Activated B cell treated with CpG ODN at 0.5 μM for 24 hours (primary cell): ENCODE data around the gene BSDC1. TPM values are rescaled to one million over a fixed set of nuclear protein-coding genes. Genes with fewer than 3 reads are reported as not detected.
"Not testable (repeated sequence)": the region's sequence is repeated elsewhere in the genome, so short reads cannot be mapped to it uniquely, and the experiment has no call there.

Experiments used
- ATAC-seq: fragments of 200-7000 bp; cut with Tn5 transposase; one replicate; pipeline ENCODE4 v1.10.0; 2021; ENCODE audit warnings: low read depth, mild to moderate bottlenecking, moderate library complexity
- CTCF ChIA-PET: fragments of 350-600 bp; sonication (Branson Sonifier 250); formaldehyde crosslinking; loops from one replicate; lab custom pipeline; 2021; ENCODE audit warnings: antibody characterized with exemption; lab: Charles Lee
- POLR2A ChIA-PET: fragments of 350-600 bp; sonication (Branson Sonifier 250); formaldehyde crosslinking; loops from one replicate; lab custom pipeline; 2021; ENCODE audit warnings: antibody characterized with exemption; lab: Charles Lee
- DNase-seq: peaks from one replicate; pipeline ENCODE4 v3.0.0; 2022
- H3K27ac Mint-ChIP-seq: one replicate; pipeline ENCODE4 v1.8.0; 2020; ENCODE audit warnings: mixed read lengths
- H3K27me3 Mint-ChIP-seq: one replicate; pipeline ENCODE4 v1.8.0; 2021; ENCODE audit warnings: mixed read lengths
- H3K36me3 Mint-ChIP-seq: one replicate; pipeline ENCODE4 v1.8.0; 2021; ENCODE audit warnings: low read depth, mixed read lengths
- H3K4me1 Mint-ChIP-seq: one replicate; pipeline ENCODE4 v1.8.0; 2021; ENCODE audit warnings: mixed read lengths
- H3K4me3 Mint-ChIP-seq: one replicate; pipeline ENCODE4 v1.8.0; 2020; ENCODE audit warnings: mild to moderate bottlenecking, mixed read lengths
- H3K9me3 Mint-ChIP-seq: one replicate; pipeline ENCODE4 v1.8.0; 2020; ENCODE audit warnings: mixed read lengths
- intact Hi-C: fragments of 100-400 bp; cut with micrococcal nuclease; formaldehyde crosslinking; loops from one replicate; pipeline ENCODE4 v1.15.1; 2024
- total RNA-seq: library from RNA; stranded (reverse); gene quantifications from 2 replicates; pipeline ENCODE4 v1.2.3, GENCODE V29; 2022
- TF ChIP-seq, protein P1 (sequence below): fragments of 200-600 bp; IDR thresholded peaks from one replicate; pipeline ENCODE4 v1.8.0; 2022; ENCODE audit warnings: antibody characterized with exemption, mild to moderate bottlenecking

The BSDC1 gene
- total RNA-seq, 1 donor from 2014 or later = 72.2 TPM

DNA sequence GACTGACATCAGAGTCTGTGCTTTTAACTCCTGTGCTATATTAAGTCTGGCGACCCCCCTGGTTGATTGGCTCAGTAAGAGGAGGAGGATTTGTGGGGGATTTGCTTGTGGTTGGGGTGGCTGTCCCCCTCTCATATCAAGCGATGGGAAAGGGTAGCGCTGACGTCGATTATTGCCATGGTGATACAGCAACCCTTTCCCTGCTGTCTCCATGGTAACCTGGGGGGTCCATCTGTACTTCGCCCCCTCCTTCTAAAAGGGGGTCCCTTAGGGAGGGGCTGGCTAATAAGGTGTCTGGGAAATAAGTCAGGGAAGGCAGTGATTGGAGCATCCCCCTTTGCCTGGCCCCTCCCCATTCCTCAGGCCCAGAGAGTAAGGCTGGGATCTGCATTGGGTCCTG, 36.6 kb downstream of the BSDC1 start:
- Mint-ChIP-seq H3K27ac (no peak overlapping the region), H3K4me1 (peaks cover 29% of the 10 kb centered on the region)

DNA sequence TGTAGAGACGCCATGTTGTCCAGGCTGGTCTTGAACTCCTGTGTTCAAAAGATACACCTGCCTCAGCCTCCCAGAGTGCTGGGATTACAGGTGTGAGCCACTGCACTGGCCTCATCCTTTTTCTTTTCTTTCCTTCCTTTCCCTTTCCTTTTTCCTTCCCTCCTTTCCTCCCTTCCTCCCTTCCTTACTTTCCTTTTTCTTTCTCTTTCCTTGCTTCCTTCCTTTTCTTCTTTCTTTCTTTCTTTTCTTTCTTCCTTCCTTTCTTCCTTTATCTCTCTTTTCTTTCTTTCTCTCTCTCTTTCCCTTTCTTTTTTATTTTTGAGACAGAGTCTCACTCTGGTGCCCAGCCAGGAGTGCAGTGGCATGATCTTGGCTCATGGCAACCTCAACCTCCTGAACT, 37.8 kb downstream of the BSDC1 start:
- TF ChIP-seq, protein P1, sequence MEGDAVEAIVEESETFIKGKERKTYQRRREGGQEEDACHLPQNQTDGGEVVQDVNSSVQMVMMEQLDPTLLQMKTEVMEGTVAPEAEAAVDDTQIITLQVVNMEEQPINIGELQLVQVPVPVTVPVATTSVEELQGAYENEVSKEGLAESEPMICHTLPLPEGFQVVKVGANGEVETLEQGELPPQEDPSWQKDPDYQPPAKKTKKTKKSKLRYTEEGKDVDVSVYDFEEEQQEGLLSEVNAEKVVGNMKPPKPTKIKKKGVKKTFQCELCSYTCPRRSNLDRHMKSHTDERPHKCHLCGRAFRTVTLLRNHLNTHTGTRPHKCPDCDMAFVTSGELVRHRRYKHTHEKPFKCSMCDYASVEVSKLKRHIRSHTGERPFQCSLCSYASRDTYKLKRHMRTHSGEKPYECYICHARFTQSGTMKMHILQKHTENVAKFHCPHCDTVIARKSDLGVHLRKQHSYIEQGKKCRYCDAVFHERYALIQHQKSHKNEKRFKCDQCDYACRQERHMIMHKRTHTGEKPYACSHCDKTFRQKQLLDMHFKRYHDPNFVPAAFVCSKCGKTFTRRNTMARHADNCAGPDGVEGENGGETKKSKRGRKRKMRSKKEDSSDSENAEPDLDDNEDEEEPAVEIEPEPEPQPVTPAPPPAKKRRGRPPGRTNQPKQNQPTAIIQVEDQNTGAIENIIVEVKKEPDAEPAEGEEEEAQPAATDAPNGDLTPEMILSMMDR = no peak
- CTCF ChIA-PET = no interaction called here
- H3K36me3 Mint-ChIP-seq = no peaks in the 10 kb centered on the region
- intact Hi-C loops = no loop called here
- no peaks in the 10 kb centered on the region for H3K27me3 Mint-ChIP-seq
- no peak for ATAC-seq
- peaks cover 28% of the 10 kb centered on the region for H3K4me1 Mint-ChIP-seq
- no peak for DNase-seq
- no peak overlapping the region for H3K4me3 Mint-ChIP-seq
- H3K27ac Mint-ChIP-seq = no peak overlapping the region
- H3K9me3 Mint-ChIP-seq = no peaks in the 10 kb centered on the region
- POLR2A ChIA-PET = interaction anchor here (2.4 kb wide), 1 partner anchor 16 kb away, joined by 9 read pairs; no protein-coding TSS in a partner anchor

More for the DNA sequence above, 36.6 kb downstream of the BSDC1 start:
- intact Hi-C loops = no loop called here
- ChIA-PET CTCF (no interaction called here), POLR2A (interaction anchor here (5.5 kb wide), 1 partner anchor 22 kb away, joined by 75 read pairs; the partner anchor contains the start of gene MARCKSL1)
- Mint-ChIP-seq H3K36me3 (no peaks in the 10 kb centered on the region), H3K9me3 (no peaks in the 10 kb centered on the region), H3K4me3 (no peak overlapping the region), H3K27me3 (no peaks in the 10 kb centered on the region)
- no peak for DNase-seq
- no peak for ATAC-seq
- TF ChIP-seq, protein P1 = no peak

DNA sequence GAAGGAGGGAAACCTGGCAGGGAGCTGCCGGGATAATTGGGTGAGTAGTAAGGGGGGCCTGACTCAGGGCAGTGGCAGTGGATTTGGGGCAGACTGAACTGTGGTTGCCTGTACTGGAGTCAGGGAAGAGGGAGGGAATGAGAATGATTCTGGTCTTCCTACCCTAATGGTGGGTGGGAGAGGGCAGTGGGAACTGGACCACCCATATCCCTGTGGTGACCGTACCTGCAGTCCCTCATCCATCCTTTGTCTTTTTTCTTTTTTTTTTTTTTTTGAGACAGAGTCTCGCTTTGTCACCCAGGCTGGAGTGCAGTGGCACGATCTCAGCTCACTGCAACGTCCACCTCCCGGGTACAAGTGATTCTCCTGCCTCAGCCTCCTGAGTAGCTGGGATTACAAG, 38.5 kb downstream of the BSDC1 start:
- H3K36me3 Mint-ChIP-seq, CTCF ChIA-PET, H3K27me3 Mint-ChIP-seq, H3K4me3 Mint-ChIP-seq, H3K9me3 Mint-ChIP-seq, intact Hi-C loops, ATAC-seq, DNase-seq, H3K27ac Mint-ChIP-seq: not testable (repeated sequence)
- H3K4me1 Mint-ChIP-seq = peaks cover 30% of the 10 kb centered on the region
- POLR2A ChIA-PET = interaction anchor here (2.4 to 6.5 kb wide), 2 partner anchors 16 to 19 kb away, joined by 9 to 121 read pairs; partner anchors contain the start of gene MARCKSL1

DNA sequence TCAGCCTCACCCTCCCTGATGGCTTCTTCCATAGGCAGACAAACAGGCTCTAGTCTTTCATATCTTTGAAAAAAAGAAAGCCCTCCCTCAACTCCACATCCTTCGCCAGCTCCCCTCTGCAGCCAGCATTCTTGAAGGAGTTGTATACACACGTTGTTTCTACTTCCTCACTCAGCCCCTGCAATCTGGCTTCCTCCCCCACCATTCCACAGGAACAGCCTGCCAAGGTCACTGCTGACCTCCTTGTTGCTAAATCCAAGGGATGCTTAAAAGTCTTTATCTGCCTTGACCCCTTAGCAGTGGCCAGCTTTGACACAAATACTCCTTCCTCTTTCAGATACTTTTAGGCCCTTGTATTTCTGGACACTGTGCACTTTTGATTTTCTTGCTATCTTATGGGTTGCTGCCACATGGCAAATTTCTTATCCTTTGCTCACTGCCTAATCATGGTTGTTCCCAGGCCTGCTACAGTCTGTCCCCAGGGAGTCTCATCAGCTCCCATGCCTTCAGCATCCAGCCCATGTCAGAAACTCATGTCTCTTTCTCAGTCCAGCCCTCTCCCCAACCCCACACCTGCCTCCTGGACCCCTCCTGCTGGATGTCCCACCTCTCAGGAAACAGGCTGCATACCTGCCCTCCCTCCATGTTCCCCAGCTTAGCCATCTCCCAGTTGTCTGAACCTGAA, 40.2 kb downstream of the BSDC1 start:
- no peaks in the 10 kb centered on the region for H3K27me3 Mint-ChIP-seq
- peaks cover 25% of the 10 kb centered on the region for H3K4me1 Mint-ChIP-seq
- ChIA-PET CTCF (no interaction called here), POLR2A (interaction anchor here (0.6 to 6.5 kb wide), 7 partner anchors 14 to 62 kb away, joined by 3 to 121 read pairs (median 4); partner anchors contain the start of genes BSDC1, HDAC1 and MARCKSL1)
- peak overlapping the region; percentile 39 for H3K4me3 Mint-ChIP-seq
- ATAC-seq (no peak), DNase-seq (no peak)
- no peaks in the 10 kb centered on the region for H3K36me3 Mint-ChIP-seq
- peak overlapping the region; percentile 13 for H3K27ac Mint-ChIP-seq
- H3K9me3 Mint-ChIP-seq = no peaks in the 10 kb centered on the region
- TF ChIP-seq, protein P1 = no peak
- intact Hi-C loops = loop anchor here (5.0 kb wide), 1 partner anchor 62 kb away; the partner anchor contains the start of gene HDAC1

DNA sequence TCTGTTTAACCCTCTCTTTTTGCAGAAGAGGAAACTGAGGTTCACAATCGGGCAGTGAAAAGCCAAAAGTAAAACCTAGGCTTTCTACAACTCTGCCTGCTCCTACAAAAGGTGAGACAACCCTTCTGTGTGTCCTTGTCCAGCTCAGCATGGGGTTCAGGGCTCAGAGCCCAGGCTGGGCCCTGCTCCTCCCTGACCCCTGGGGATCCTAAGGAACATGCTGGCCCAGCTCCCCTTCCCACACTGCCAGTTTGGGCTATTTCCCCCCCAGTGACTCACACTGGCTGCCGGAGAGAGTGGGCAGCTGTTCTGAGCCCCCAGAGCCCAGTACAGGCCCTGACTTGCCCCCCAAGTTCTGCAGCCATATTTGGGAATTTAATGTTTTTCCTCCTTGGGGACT, 40.8 kb downstream of the BSDC1 start:
- ATAC-seq (no peak), DNase-seq (no peak)
- H3K27ac Mint-ChIP-seq = no peak overlapping the region
- intact Hi-C loops = loop anchor here (5.0 kb wide), 1 partner anchor 61 kb away; the partner anchor contains the start of gene HDAC1
- H3K27me3 Mint-ChIP-seq = no peaks in the 10 kb centered on the region
- H3K9me3 Mint-ChIP-seq = no peaks in the 10 kb centered on the region
- ChIA-PET CTCF (interaction anchor here (1.2 kb wide), 1 partner anchor 113 kb away, joined by 4 read pairs; no protein-coding TSS in a partner anchor), POLR2A (interaction anchor here (0.6 to 6.5 kb wide), 6 partner anchors 7 to 62 kb away, joined by 3 to 121 read pairs (median 4); partner anchors contain the start of genes BSDC1, FAM229A, HDAC1 and MARCKSL1)
- TF ChIP-seq, protein P1 = no peak
- H3K4me1 Mint-ChIP-seq = peaks cover 27% of the 10 kb centered on the region
- no peaks in the 10 kb centered on the region for H3K36me3 Mint-ChIP-seq
- H3K4me3 Mint-ChIP-seq = peak overlapping the region; percentile 44
